H1 (cell line): Measurements from ENCODE around the gene FAM111A. TPM values are rescaled to one million over a fixed set of nuclear protein-coding genes. Genes with fewer than 3 reads are reported as not detected.

Experiments used
- CTCF ChIA-PET: fragments of 300-600 bp; sonication (Branson Sonifier 250); formaldehyde crosslinking; loops from one replicate; lab custom pipeline; 2021; ENCODE audit not compliant: partially characterized antibody; lab: Charles Lee
- POLR2A ChIA-PET: fragments of 300-600 bp; sonication (Branson Sonifier 250); formaldehyde crosslinking; loops from one replicate; lab custom pipeline; 2021; ENCODE audit warnings: inconsistent platforms; ENCODE audit not compliant: partially characterized antibody; lab: Charles Lee
- DNase-seq, 2 experiments: peaks; one replicate each; pipeline versions ENCODE4 v3.0.0 to v3.0.0-alpha.2; 2010 to 2022; ENCODE audit warnings: low spot score in 2 of 2, low read depth in 1 of 2, mixed read lengths in 1 of 2
- FAIRE-seq: peaks from 2 replicates; lab custom pipeline; 2011; peaks lifted over from hg19 to GRCh38; lab: Jason Lieb, UNC
- H2AFZ ChIP-seq: 2 replicates; pipeline ENCODE4 v1.8.1; 2012; ENCODE audit warnings: low read length, inconsistent platforms
- H2AK5ac ChIP-seq: 2 replicates; pipeline ENCODE4 v1.6.1; 2013; ENCODE audit warnings: low read depth, low read length
- H2BK120ac ChIP-seq: replicated peaks from 2 replicates; pipeline ENCODE3; 2013; ENCODE audit warnings: low read depth, low read length, inconsistent platforms
- H2BK12ac ChIP-seq: 2 replicates; pipeline ENCODE4 v1.6.1; 2013; ENCODE audit warnings: low read depth, low read length
- H2BK15ac ChIP-seq: 2 replicates; pipeline ENCODE4 v1.6.1; 2013; ENCODE audit warnings: low read length
- H2BK20ac ChIP-seq: 2 replicates; pipeline ENCODE4 v1.6.1; 2013; ENCODE audit warnings: low read length
- H2BK5ac ChIP-seq: 2 replicates; pipeline ENCODE4 v1.6.1; 2013; ENCODE audit warnings: low read depth, low read length
- H3K14ac ChIP-seq: 2 replicates; pipeline ENCODE4 v1.6.1; 2013; ENCODE audit warnings: inconsistent platforms; ENCODE audit not compliant: insufficient read length
- H3K18ac ChIP-seq: 2 replicates; pipeline ENCODE4 v1.6.1; 2013; ENCODE audit warnings: low read length; ENCODE audit errors: extremely low read depth
- H3K23ac ChIP-seq: 2 replicates; pipeline ENCODE4 v1.6.1; 2013; ENCODE audit warnings: inconsistent platforms; ENCODE audit not compliant: insufficient read length
- H3K23me2 ChIP-seq: 2 replicates; pipeline ENCODE4 v1.6.1; 2013; ENCODE audit warnings: low read depth, low read length
- H3K27ac ChIP-seq: 2 replicates; pipeline ENCODE4 v1.6.1; 2011; ENCODE audit warnings: low read depth, low read length, inconsistent platforms
- H3K27me3 ChIP-seq, 4 experiments: replicated peaks in 1 of 4; 1 replicate in 1 of 4; 2 replicates in 3 of 4; pipeline versions ENCODE4 v1.6.1 to v1.8.1; 2011 to 2013; ENCODE audit warnings: low read length in 3 of 4, mild to moderate bottlenecking in 3 of 4, inconsistent platforms in 2 of 4, mixed read lengths in 2 of 4, moderate library complexity in 1 of 4; ENCODE audit not compliant: control insufficient read depth in 3 of 4, insufficient read depth in 3 of 4; ENCODE audit errors: extremely low read depth in 1 of 4
- H3K36me3 ChIP-seq, 4 experiments: 2 replicates each; pipeline versions ENCODE4 v1.6.1 to v1.8.1; 2011 to 2013; ENCODE audit warnings: mild to moderate bottlenecking in 4 of 4, low read length in 3 of 4, moderate library complexity in 2 of 4, control low read depth in 1 of 4, inconsistent platforms in 1 of 4; ENCODE audit not compliant: insufficient read depth in 4 of 4, control insufficient read depth in 2 of 4
- H3K4ac ChIP-seq: replicated peaks from 2 replicates; pipeline ENCODE3; 2013; ENCODE audit warnings: low read length, low read depth, mixed read lengths, inconsistent platforms; ENCODE audit not compliant: insufficient read length
- H3K4me1 ChIP-seq, 4 experiments: replicated peaks in 1 of 4; 1 replicate in 1 of 4; 2 replicates in 3 of 4; pipeline versions ENCODE4 v1.6.1 to v1.8.1; 2011 to 2013; ENCODE audit warnings: low read length in 3 of 4, inconsistent platforms in 2 of 4, mixed read lengths in 1 of 4; ENCODE audit not compliant: insufficient read depth in 4 of 4, control insufficient read depth in 3 of 4
- H3K4me2 ChIP-seq, 2 experiments: 2 replicates each; pipeline versions ENCODE4 v1.6.1 to v1.8.1; 2011 to 2013; ENCODE audit warnings: low read depth in 2 of 2, low read length in 2 of 2, control low read depth in 1 of 2, inconsistent platforms in 1 of 2, mild to moderate bottlenecking in 1 of 2; ENCODE audit not compliant: insufficient read depth in 1 of 2
- H3K4me3 ChIP-seq, 4 experiments: fragments of 200-600, 300-600 bp in 1 of 4; sonication (generic), shearing (Covaris generic), sonication (Bioruptor Twin) in 1 of 4; 2 replicates each; pipeline versions ENCODE4 v1.5.1 to v1.8.1; 2011 to 2016; ENCODE audit warnings: low read length in 4 of 4, low read depth in 3 of 4, control low read depth in 2 of 4, inconsistent platforms in 2 of 4, mild to moderate bottlenecking in 2 of 4, mixed read lengths in 1 of 4, moderate library complexity in 1 of 4; ENCODE audit not compliant: insufficient read depth in 2 of 4; ENCODE audit errors: extremely low read depth in 1 of 4
- H3K56ac ChIP-seq: replicated peaks from 2 replicates; pipeline ENCODE3; 2013; ENCODE audit warnings: low read depth, mild to moderate bottlenecking, mixed read lengths, low read length, inconsistent platforms; ENCODE audit not compliant: insufficient read length
- H3K79me1 ChIP-seq: 2 replicates; pipeline ENCODE4 v1.6.1; 2013; ENCODE audit warnings: low read depth, low read length, control low read depth
- H3K79me2 ChIP-seq, 2 experiments: 2 replicates each; pipeline versions ENCODE4 v1.6.1 to v1.8.1; 2012 to 2013; ENCODE audit warnings: low read length in 2 of 2, mild to moderate bottlenecking in 2 of 2, inconsistent platforms in 1 of 2; ENCODE audit not compliant: insufficient read depth in 2 of 2, control insufficient read depth in 1 of 2
- H3K9ac ChIP-seq, 4 experiments: replicated peaks in 1 of 4; 1 replicate in 1 of 4; 2 replicates in 3 of 4; pipeline versions ENCODE4 v1.6.1 to v1.8.1; 2011 to 2013; ENCODE audit warnings: low read depth in 3 of 4, low read length in 3 of 4, control low read depth in 2 of 4, mild to moderate bottlenecking in 2 of 4, moderate library complexity in 2 of 4, inconsistent platforms in 1 of 4; ENCODE audit errors: extremely low read depth in 1 of 4
- H3K9me3 ChIP-seq, 2 experiments: 2 replicates each; pipeline versions ENCODE4 v1.6.1 to v1.8.1; 2012 to 2013; ENCODE audit warnings: mild to moderate bottlenecking in 2 of 2, moderate library complexity in 2 of 2, control low read depth in 1 of 2, inconsistent platforms in 1 of 2, low read depth in 1 of 2, low read length in 1 of 2, mixed read lengths in 1 of 2; ENCODE audit not compliant: insufficient read depth in 2 of 2
- H4K20me1 ChIP-seq, 2 experiments: replicated peaks in 1 of 2; 2 replicates each; pipeline versions ENCODE3 to v1.8.1; 2011 to 2013; ENCODE audit warnings: inconsistent platforms in 2 of 2, low read length in 2 of 2, mild to moderate bottlenecking in 1 of 2; ENCODE audit not compliant: insufficient read depth in 2 of 2, control insufficient read depth in 1 of 2
- H4K5ac ChIP-seq: 2 replicates; pipeline ENCODE4 v1.6.1; 2013; ENCODE audit warnings: low read length, low read depth, mixed read lengths, inconsistent platforms; ENCODE audit not compliant: insufficient read length
- H4K8ac ChIP-seq: 2 replicates; pipeline ENCODE4 v1.8.0; 2013; ENCODE audit warnings: mild to moderate bottlenecking, moderate library complexity, low read length, inconsistent platforms; ENCODE audit not compliant: insufficient read depth; ENCODE audit errors: extremely low read depth
- H4K91ac ChIP-seq: replicated peaks from 2 replicates; pipeline ENCODE3; 2013; ENCODE audit warnings: low read length, mixed read lengths, inconsistent platforms; ENCODE audit not compliant: insufficient read length
- CHD1 ChIP-seq: IDR thresholded peaks from 2 replicates; pipeline ENCODE4 v1.6.1; 2012; ENCODE audit warnings: low read depth, low read length, improper control_type of control experiment
- GTF2F1 ChIP-seq: IDR thresholded peaks from 2 replicates; pipeline ENCODE4 v1.6.1; 2012; ENCODE audit warnings: low read depth, low read length, improper control_type of control experiment, borderline replicate concordance
- PHF8 ChIP-seq: fragments of 200-600 bp; sonication (generic); conservative IDR thresholded peaks from 2 replicates; pipeline ENCODE4 v1.7.1; 2012; ENCODE audit warnings: low read depth, mild to moderate bottlenecking, inconsistent platforms, low read length, moderate library complexity
- POLR2AphosphoS5 ChIP-seq: IDR thresholded peaks from 2 replicates; pipeline ENCODE4 v1.6.1; 2011; ENCODE audit warnings: low read depth, low read length
- RXRA ChIP-seq: IDR thresholded peaks from 2 replicates; pipeline ENCODE4 v1.6.1; 2011; ENCODE audit warnings: low read depth, mild to moderate bottlenecking, low read length, moderate library complexity; ENCODE audit not compliant: insufficient read depth
- SP2 ChIP-seq: IDR thresholded peaks from 2 replicates; pipeline ENCODE4 v1.6.1; 2012; ENCODE audit warnings: mild to moderate bottlenecking, low read length, inconsistent platforms
- TEAD4 ChIP-seq: IDR thresholded peaks from 2 replicates; pipeline ENCODE4 v1.6.1; 2012; ENCODE audit warnings: low read depth, low read length, inconsistent platforms, mixed read lengths
- ZNF274 ChIP-seq: IDR thresholded peaks from 2 replicates; pipeline ENCODE4 v1.7.0; 2012; ENCODE audit warnings: low read length, borderline replicate concordance; ENCODE audit errors: extremely low read depth
- WGBS, 2 experiments: shearing (Covaris generic) in 1 of 2; methylation state at CpG; one replicate each; pipeline versions ENCODE4 v1.1.6 to v1.1.7; 2013 to 2015; ENCODE audit warnings: low lambda C conversion rate in 2 of 2, mixed read lengths in 2 of 2, inconsistent platforms in 1 of 2, low coverage in 1 of 2, missing lambda C conversion rate in 1 of 2; ENCODE audit not compliant: insufficient replicate concordance in 2 of 2, insufficient coverage in 1 of 2, insufficient read length in 1 of 2; ENCODE audit errors: extremely low coverage in 1 of 2, missing lambda C conversion rate in 1 of 2; 5-methylcytosine and 5-hydroxymethylcytosine counted together
- polyA plus RNA-seq, 7 experiments: library from polyadenylated mRNA; depleted of rRNA in 3 of 7; stranded (reverse) in 5 of 7; unstranded in 2 of 7; fragments of >200 nt in 5 of 7; fragments of 200-250 nt in 2 of 7; gene quantifications; 1 replicate in 5 of 7; 2 replicates in 1 of 7; 4 replicates in 1 of 7; pipeline versions ENCODE4 v1.2.1 to v1.2.3, GENCODE V29; 2011 to 2013; ENCODE audit warnings: missing spikeins in 2 of 7, mixed read lengths in 2 of 7
- total RNA-seq: library from RNA; stranded (reverse); fragmentation: NEBNext Ultra II Directional; extraction: Animal tissue kit (Norgen Biotek cat#: 25700); gene quantifications from 2 replicates; pipeline ENCODE4 v1.2.1, GENCODE V29; 2021
- TF ChIP-seq, protein P1 (sequence below): IDR thresholded peaks from 2 replicates; pipeline ENCODE4 v1.6.1; 2011; ENCODE audit warnings: low read length, improper control_type of control experiment

Gene FAM111A
- total and polyA plus RNA-seq, 2 of the 8 experiments (the other 6 are each of a cell fraction or from before 2014, with no cell fraction given): 10.2 to 29.9 TPM

DNA sequence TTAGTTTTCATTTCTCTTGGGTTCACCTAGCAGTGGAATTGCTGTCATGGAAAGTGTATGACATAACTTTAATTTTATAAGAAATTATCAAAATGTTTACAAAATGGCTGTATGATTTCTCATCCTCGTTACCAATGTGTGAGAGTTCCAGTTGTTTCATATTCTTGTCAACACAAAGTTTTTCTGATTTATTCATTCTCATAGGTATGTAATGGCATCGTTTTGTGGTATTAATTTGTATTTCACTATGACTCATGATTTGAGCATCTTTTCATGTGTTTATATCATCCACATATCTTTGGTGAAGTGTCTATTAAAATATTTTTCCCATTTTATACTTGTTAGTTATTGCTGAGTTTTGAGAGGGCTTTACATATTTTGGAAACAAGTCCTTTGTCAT lies 30.2 kb upstream of the FAM111A start:
- Histone ChIP-seq H2BK15ac (no peak overlapping the region), H3K79me2 (no peaks in the 10 kb centered on the region), H3K79me1 (no peaks in the 10 kb centered on the region), H4K5ac (no peak overlapping the region), H3K4me3 (no peak overlapping the region), H3K23ac (no peak overlapping the region), H3K9me3 (peaks cover 4 to 8% of the 10 kb centered on the region in 2 experiments), H3K14ac (no peak overlapping the region), H3K9ac (no peak overlapping the region), H3K23me2 (no peaks in the 10 kb centered on the region; the same call in 1 of the 2 replicates), H3K4me2 (no peak overlapping the region), H2BK120ac (no peak overlapping the region), H3K36me3 (peaks cover 3 to 57% (median 28%) of the 10 kb centered on the region in 4 experiments; a peak in 7 of 8 replicates), H2BK12ac (no peak overlapping the region), H4K20me1 (peaks cover 3 to 4% of the 10 kb centered on the region in 2 experiments), H3K56ac (no peak overlapping the region), H4K8ac (no peak overlapping the region), H3K27me3 (peaks cover 0 to 5% (median 2%) of the 10 kb centered on the region in 4 experiments; a peak in 2 of 7 replicates), H3K27ac (no peak overlapping the region), H2AK5ac (no peak overlapping the region), H2AFZ (no peak overlapping the region), H3K18ac (no peak overlapping the region), H2BK20ac (no peak overlapping the region), H3K4me1 (peaks cover 0 to 4% (median under 1%) of the 10 kb centered on the region in 4 experiments; a peak in 2 of 7 replicates), H4K91ac (no peak overlapping the region), H2BK5ac (no peak overlapping the region), H3K4ac (no peak overlapping the region)
- POLR2A ChIA-PET: no interaction called here
- FAIRE-seq (no peak), DNase-seq (no peak)
- CTCF ChIA-PET: no interaction called here
- 88% methylated on average over 2 of the region's 2 CpGs; no CpG with 5 or more reads in 1 of the 2 experiments for WGBS, 2 experiments
- TF ChIP-seq, protein P1, sequence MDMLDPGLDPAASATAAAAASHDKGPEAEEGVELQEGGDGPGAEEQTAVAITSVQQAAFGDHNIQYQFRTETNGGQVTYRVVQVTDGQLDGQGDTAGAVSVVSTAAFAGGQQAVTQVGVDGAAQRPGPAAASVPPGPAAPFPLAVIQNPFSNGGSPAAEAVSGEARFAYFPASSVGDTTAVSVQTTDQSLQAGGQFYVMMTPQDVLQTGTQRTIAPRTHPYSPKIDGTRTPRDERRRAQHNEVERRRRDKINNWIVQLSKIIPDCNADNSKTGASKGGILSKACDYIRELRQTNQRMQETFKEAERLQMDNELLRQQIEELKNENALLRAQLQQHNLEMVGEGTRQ: no peak
- no peak for TF ChIP-seq ZNF274
- no peak for TF ChIP-seq RXRA
- TF ChIP-seq GTF2F1: no peak
- no peak for TF ChIP-seq PHF8
- no peak for TF ChIP-seq SP2
- no peak for TF ChIP-seq POLR2AphosphoS5
- TF ChIP-seq CHD1: no peak
- no peak for TF ChIP-seq TEAD4
